ENCODE data around the gene PAM.

Gene PAM

GRCh38 chr5:102931085-102931725, 176.1 kb downstream of the PAM start:
- TF ChIP-seq ZNF70 (CRISPR knock-in tag; IDR thresholded peaks at IDR 0.05) = no peak
- no peak for TF ChIP-seq TSHZ2 (CRISPR knock-in tag; IDR thresholded peaks at IDR 0.05)
- no peak for TF ChIP-seq ZNF8 (CRISPR knock-in tag; IDR thresholded peaks at IDR 0.05)
- no peak for ATAC-seq

- no peak for ATAC-seq
- no peak for TF ChIP-seq ISL1 (CRISPR knock-in tag; IDR thresholded peaks at IDR 0.05)
- no peak for TF ChIP-seq RARB (CRISPR knock-in tag; IDR thresholded peaks at IDR 0.05)
- no peak for TF ChIP-seq ZNF70 (CRISPR knock-in tag; IDR thresholded peaks at IDR 0.05)
- TF ChIP-seq GLIS3 (CRISPR knock-in tag; IDR thresholded peaks at IDR 0.05) = no peak
- no peak for TF ChIP-seq CSDC2 (CRISPR knock-in tag; IDR thresholded peaks at IDR 0.05)
- no peak for TF ChIP-seq CREB5 (CRISPR knock-in tag; IDR thresholded peaks at IDR 0.05; ENCODE audit: low read depth)
- no peak for TF ChIP-seq POU6F1 (CRISPR knock-in tag; IDR thresholded peaks at IDR 0.05; ENCODE audit: borderline replicate concordance, low read depth)
- TF ChIP-seq TCF4 (CRISPR knock-in tag; IDR thresholded peaks at IDR 0.05; ENCODE audit: borderline replicate concordance) = no peak
- TF ChIP-seq PATZ1 (CRISPR knock-in tag; IDR thresholded peaks at IDR 0.05; ENCODE audit: borderline replicate concordance) = no peak
- TF ChIP-seq CSRNP3 (CRISPR knock-in tag; IDR thresholded peaks at IDR 0.05) = no peak
- TF ChIP-seq TSHZ2 (CRISPR knock-in tag; IDR thresholded peaks at IDR 0.05) = no peak
- no peak for TF ChIP-seq ZFP30 (CRISPR knock-in tag; IDR thresholded peaks at IDR 0.05)
- TF ChIP-seq SNAI2 (CRISPR knock-in tag; IDR thresholded peaks at IDR 0.05) = no peak
- TF ChIP-seq ARNTL (CRISPR knock-in tag; IDR thresholded peaks at IDR 0.05; ENCODE audit: borderline replicate concordance, low read depth) = no peak
Observed at GRCh38 chr5:102932781-102933180, 177.7 kb downstream of the PAM start.

GRCh38 chr5:102933316-102933715, 178.2 kb downstream of the PAM start:
- no peak for ATAC-seq
- TF ChIP-seq ISL1 (CRISPR knock-in tag; IDR thresholded peaks at IDR 0.05) (no peak), ARNTL (CRISPR knock-in tag; IDR thresholded peaks at IDR 0.05; ENCODE audit: borderline replicate concordance, low read depth) (no peak), POU6F1 (CRISPR knock-in tag; IDR thresholded peaks at IDR 0.05; ENCODE audit: borderline replicate concordance, low read depth) (no peak), ZFP30 (CRISPR knock-in tag; IDR thresholded peaks at IDR 0.05) (no peak), ZNF565 (CRISPR knock-in tag; conservative IDR thresholded peaks at IDR 0.05; ENCODE audit: low read depth) (no peak), PATZ1 (CRISPR knock-in tag; IDR thresholded peaks at IDR 0.05; ENCODE audit: borderline replicate concordance) (no peak), CSRNP3 (CRISPR knock-in tag; IDR thresholded peaks at IDR 0.05) (no peak), PPARA (CRISPR knock-in tag; IDR thresholded peaks at IDR 0.05; ENCODE audit: borderline replicate concordance) (no peak), ZC3H10 (CRISPR knock-in tag; IDR thresholded peaks at IDR 0.05) (no peak)

Data from SK-N-SH treated with all-trans-retinoic acid at 6 μM for 48 hours (cell line).